HG02981 (cell line): ENCODE data around the gene ASB16.
A peak's percentile ranks its signal among the peaks of the same experiment; 100 is the strongest.
"Not testable (repeated sequence)": the region's sequence is repeated elsewhere in the genome, so short reads cannot be mapped to it uniquely, and the experiment has no call there.

Source experiments
- ATAC-seq: cut with Tn5 transposase; IDR thresholded peaks from one replicate; pipeline ENCODE4 v1.9.1; 2021; ENCODE audit warnings: mild to moderate bottlenecking, moderate library complexity; ENCODE audit not compliant: unreplicated experiment

The ASB16 gene

GRCh38 chr17:44170499-44171201 lies at the start of gene ASB16:
Gene ASB16 (plus strand): TSS chr17:44170704. CDS start chr17:44170790, 86 bp downstream.
- ATAC-seq = no peak

GRCh38 chr17:44120851-44121605 lies 49.5 kb upstream of the ASB16 start:
- ATAC-seq = no peak

GRCh38 chr17:44121997-44122815 lies 48.3 kb upstream of the ASB16 start:
- no peak for ATAC-seq

- peak; percentile 17 for ATAC-seq
Measured at GRCh38 chr17:44122816-44123355, 47.6 kb upstream of the ASB16 start.

GRCh38 chr17:44123356-44124117 lies 47.0 kb upstream of the ASB16 start, which contains the start of gene HDAC5:
Gene HDAC5 (minus strand): TSS chr17:44123641. CDS start chr17:44117515, 6,126 bp downstream.
- peak; percentile 85 for ATAC-seq

- no peak for ATAC-seq
Measured at GRCh38 chr17:44124118-44124438, 46.4 kb upstream of the ASB16 start.

GRCh38 chr17:44128383-44128782 lies 42.1 kb upstream of the ASB16 start:
- no peak for ATAC-seq

GRCh38 chr17:44130693-44131349 lies 39.7 kb upstream of the ASB16 start:
- no peak for ATAC-seq

- ATAC-seq = not testable (repeated sequence)
Measured at GRCh38 chr17:44131372-44131771, 39.1 kb upstream of the ASB16 start.

- no peak for ATAC-seq
Measured at GRCh38 chr17:44132275-44132821, 38.2 kb upstream of the ASB16 start.

- ATAC-seq = no peak
Measured at GRCh38 chr17:44133918-44134476, 36.5 kb upstream of the ASB16 start.

GRCh38 chr17:44134752-44135568 lies 35.5 kb upstream of the ASB16 start:
- no peak for ATAC-seq

GRCh38 chr17:44137891-44138709 lies 32.4 kb upstream of the ASB16 start:
- no peak for ATAC-seq

- ATAC-seq = not testable (repeated sequence)
Measured at GRCh38 chr17:44143921-44144320, 26.6 kb upstream of the ASB16 start.

GRCh38 chr17:44144966-44145739 lies 25.4 kb upstream of the ASB16 start:
- no peak for ATAC-seq

GRCh38 chr17:44146375-44147346 lies 23.8 kb upstream of the ASB16 start:
- no peak for ATAC-seq
